ENCODE data around the gene PRR5L.

DNA sequence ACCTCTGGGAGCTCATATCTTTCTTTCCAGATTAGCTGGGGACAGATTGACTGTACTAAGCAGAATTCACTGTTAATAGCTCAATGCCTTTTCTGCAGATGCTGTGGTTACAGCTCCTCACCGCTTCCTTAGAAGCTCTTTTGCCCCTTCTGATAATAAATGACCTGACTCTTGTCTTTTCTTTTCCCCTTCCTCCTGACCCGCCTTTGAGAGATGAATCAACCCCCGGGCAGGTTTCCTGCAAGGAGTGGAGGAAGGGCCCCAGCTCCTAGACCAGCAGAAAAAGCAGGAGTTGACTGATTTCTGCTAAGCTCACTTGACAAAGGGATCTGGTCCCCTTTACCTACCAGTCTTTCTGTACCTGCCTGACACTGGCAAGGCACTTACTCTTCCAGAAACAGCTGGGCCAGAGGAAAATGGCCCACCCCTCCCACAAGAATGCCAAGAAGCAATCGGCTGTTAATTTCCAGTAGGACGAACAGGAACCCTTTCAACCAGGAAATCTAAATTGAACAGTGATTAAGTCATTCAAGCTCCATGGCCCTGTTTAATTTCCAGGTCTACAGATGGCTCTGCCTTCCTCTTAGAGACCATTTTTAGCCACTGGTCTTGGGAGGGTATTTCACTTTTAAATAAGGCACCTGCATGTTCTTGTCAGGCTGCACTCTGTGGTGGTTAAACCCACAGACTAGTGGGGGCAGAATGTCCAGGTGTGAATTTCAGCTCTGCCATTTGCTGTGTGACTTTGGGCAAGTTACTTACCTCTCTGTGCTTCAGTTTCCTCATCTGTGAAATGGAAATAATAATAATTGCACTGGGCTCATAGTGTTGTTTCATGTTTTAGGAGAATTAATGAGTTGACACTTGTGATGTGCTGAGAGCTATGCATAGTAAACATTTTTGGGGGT is 67.5 kb downstream of the PRR5L start:
- TF ChIP-seq, protein P1, sequence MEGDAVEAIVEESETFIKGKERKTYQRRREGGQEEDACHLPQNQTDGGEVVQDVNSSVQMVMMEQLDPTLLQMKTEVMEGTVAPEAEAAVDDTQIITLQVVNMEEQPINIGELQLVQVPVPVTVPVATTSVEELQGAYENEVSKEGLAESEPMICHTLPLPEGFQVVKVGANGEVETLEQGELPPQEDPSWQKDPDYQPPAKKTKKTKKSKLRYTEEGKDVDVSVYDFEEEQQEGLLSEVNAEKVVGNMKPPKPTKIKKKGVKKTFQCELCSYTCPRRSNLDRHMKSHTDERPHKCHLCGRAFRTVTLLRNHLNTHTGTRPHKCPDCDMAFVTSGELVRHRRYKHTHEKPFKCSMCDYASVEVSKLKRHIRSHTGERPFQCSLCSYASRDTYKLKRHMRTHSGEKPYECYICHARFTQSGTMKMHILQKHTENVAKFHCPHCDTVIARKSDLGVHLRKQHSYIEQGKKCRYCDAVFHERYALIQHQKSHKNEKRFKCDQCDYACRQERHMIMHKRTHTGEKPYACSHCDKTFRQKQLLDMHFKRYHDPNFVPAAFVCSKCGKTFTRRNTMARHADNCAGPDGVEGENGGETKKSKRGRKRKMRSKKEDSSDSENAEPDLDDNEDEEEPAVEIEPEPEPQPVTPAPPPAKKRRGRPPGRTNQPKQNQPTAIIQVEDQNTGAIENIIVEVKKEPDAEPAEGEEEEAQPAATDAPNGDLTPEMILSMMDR (optimal IDR thresholded peaks at IDR 0.05 in 1 of 3, IDR thresholded peaks at IDR 0.05 in 1 of 3, conservative IDR thresholded peaks at IDR 0.05 in 1 of 3; ENCODE audit: extremely low read depth in 1 of 3, insufficient read depth in 2 of 3, low read length in 3 of 3) = no peak
- no peak for TF ChIP-seq EZH2 (IDR thresholded peaks at IDR 0.05; ENCODE audit: low read length)
